ENCODE measurements around the gene APBA2.

The APBA2 gene

DNA sequence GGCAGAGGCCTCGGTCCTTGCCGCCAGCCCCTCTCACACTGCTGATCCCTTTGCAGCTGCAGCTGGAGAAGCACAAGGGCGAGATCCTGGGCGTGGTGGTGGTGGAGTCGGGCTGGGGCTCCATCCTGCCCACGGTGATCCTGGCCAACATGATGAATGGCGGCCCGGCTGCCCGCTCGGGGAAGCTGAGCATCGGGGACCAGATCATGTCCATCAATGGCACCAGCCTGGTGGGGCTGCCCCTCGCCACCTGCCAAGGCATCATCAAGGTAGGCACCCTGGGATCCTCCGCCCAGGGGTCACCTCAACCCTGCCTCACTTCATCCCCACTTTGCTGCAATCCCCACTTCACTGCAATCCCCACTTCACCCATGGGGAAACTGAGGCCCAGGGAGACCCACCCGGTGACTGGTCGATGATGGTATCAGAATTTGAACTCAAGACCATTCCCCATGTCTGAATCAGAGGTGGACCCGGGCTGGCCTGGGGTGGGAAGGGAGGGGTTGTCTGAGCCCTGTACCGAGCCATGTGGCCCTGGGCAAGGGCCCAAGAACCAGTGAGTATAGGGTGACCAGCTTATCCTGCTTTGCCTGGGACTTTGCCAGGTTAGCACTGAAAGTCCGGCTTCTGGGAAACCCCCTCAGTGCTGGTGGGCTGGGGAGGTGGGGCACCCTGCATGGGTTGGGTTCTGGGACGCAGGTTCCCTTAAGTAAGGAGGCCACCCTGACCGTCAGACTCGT lies 220.9 kb downstream of the APBA2 start:
- no peak for FAIRE-seq
- TF ChIP-seq, protein P1, sequence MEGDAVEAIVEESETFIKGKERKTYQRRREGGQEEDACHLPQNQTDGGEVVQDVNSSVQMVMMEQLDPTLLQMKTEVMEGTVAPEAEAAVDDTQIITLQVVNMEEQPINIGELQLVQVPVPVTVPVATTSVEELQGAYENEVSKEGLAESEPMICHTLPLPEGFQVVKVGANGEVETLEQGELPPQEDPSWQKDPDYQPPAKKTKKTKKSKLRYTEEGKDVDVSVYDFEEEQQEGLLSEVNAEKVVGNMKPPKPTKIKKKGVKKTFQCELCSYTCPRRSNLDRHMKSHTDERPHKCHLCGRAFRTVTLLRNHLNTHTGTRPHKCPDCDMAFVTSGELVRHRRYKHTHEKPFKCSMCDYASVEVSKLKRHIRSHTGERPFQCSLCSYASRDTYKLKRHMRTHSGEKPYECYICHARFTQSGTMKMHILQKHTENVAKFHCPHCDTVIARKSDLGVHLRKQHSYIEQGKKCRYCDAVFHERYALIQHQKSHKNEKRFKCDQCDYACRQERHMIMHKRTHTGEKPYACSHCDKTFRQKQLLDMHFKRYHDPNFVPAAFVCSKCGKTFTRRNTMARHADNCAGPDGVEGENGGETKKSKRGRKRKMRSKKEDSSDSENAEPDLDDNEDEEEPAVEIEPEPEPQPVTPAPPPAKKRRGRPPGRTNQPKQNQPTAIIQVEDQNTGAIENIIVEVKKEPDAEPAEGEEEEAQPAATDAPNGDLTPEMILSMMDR (IDR thresholded peaks at IDR 0.05; ENCODE audit: insufficient read depth, missing control alignments), result no peak
- DNase-seq (ENCODE audit: insufficient read length, low spot score), result no peak

DNA sequence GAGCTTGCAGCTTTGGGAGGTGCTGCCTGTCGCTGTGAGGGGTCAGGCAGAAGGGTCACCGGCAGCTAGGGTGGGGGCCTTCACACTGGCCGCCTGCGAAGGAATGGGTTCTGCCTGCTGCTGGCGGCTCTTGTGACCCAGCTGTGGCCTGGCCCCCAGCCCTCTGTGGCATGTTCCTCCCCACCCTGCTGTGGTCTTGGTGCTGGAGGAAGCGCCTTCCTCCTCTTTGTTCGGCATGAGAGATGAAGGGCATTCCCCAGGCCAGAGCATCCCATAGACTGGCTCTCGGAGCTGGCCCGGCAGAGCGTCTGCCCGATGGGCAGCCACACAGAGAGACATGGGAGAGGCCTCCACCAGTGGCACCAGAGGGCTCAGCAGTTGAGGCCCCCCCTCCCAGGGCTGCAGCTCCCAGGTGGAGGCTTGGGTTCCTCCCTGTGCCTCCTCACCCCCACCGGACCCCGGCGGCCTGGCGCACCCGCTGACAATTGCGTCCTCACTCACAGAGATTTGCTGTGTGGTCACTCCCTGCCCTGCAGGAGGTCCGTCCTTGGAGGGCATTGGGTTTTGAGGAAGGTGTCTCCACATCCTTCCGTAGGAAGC lies 221.6 kb downstream of the APBA2 start:
- DNase-seq (ENCODE audit: insufficient read length, low spot score), result no peak
- FAIRE-seq, result no peak
- TF ChIP-seq, protein P1 (IDR thresholded peaks at IDR 0.05; ENCODE audit: insufficient read depth, missing control alignments), result no peak

DNA sequence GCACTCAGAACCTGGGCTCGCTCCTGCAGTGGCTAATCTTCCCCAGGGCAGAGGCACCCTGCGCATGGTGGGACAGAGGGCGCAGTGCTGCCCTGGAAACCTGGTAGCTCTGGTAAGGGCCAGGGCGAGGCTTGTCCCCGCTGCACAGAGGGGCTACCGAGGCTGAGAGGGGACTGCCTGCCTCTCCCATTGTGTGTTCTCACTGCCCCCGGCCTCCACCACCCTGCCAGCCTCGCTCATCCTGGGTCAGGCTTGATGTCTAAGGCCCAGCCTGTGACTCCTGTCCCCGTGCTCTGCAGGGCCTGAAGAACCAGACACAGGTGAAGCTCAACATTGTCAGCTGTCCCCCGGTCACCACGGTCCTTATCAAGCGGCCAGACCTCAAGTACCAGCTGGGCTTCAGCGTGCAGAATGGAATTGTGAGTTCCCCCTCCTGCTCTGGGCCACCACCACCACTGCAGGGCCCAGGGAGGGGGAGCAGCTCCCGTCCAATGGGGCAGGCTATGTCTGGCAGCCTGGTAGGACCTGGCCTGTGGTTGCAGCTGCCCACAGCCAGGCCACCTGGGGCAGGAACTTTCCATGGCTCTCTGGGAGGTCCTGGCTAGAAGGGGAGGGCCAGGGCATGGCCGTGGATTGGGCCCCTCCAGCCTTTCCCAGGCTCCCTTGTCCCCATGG lies 222.3 kb downstream of the APBA2 start:
- FAIRE-seq (no peak), DNase-seq (ENCODE audit: insufficient read length, low spot score) (no peak)
- TF ChIP-seq, protein P1 (IDR thresholded peaks at IDR 0.05; ENCODE audit: insufficient read depth, missing control alignments), result no peak

DNA sequence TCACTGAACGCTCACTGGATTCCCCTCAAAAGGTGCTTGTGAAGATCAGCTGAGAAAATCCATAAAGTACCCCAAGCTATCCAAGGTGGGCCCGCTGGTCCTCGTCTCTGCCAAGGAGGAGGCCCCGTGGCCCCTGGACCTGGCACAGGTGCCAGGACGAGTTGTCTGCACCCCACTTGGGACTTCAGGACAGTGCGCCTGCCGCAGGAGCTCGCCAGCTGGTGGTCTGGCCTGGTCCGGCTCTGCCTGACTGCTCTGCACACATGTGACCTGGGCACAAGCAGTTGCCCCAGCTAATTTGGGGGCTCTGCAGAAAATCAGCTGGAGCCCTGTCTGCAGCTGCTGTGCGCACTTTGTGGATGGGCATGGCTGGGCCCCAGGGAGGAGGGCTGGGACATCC lies 224.0 kb downstream of the APBA2 start:
- TF ChIP-seq, protein P1 (IDR thresholded peaks at IDR 0.05; ENCODE audit: insufficient read depth, missing control alignments), result no peak
- DNase-seq (ENCODE audit: insufficient read length, low spot score), result no peak
- no peak for FAIRE-seq

DNA sequence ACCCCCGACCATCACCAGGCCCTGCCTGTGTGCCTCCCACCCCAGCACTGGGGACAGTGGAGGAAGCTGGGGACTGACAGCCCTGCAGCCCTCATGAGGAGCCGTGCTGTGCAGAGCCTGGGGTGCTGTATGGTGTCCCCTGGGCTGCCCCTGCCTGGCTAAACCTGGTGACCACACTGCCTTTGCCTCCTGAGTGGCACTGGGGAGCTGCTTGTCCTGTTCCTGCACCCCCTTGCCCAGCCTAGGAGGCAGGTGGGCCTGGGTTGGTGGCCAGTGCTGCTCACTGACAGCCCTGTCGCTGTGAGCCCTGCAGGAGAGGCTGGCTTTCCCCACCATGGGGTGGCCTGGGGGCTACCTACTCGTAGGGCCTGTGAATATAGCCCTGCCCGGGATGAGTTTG lies 224.4 kb downstream of the APBA2 start:
- DNase-seq (ENCODE audit: insufficient read length, low spot score) (no peak), FAIRE-seq (no peak)
- TF ChIP-seq, protein P1 (IDR thresholded peaks at IDR 0.05; ENCODE audit: insufficient read depth, missing control alignments), result no peak

DNA sequence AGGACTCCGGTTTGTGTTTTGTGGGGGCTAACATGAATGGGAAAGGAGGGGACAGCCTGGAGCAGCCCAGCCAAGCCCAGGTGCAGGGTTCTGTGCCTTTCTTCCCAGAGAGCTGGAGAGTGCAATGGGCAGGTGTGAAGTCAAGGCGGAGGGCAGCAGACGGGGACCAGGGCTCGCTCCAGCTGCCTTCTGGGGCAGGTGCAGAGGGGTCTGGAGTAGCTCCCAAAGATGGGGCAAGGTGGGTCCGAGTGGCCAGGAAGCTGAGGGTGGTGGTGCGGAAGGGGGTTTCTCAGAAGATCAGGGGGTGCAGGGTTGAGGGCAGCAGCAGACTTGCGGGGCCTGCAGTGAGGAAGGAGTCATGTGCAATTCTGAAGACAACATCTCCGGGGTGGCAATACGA lies 225.0 kb downstream of the APBA2 start:
- TF ChIP-seq, protein P1 (IDR thresholded peaks at IDR 0.05; ENCODE audit: insufficient read depth, missing control alignments), result no peak
- FAIRE-seq (no peak), DNase-seq (ENCODE audit: insufficient read length, low spot score) (no peak)
